Upper lobe of right lung (tissue), 1 donor: ENCODE results near the gene NIPA2. TPM values are rescaled to one million over a fixed set of nuclear protein-coding genes. Genes with fewer than 3 reads are reported as not detected.

Experiments
- ATAC-seq: fragments of 200-7000 bp; cut with Tn5 transposase; one replicate; pipeline ENCODE4 v1.9.1; 2020; ENCODE audit warnings: mild to moderate bottlenecking, moderate library complexity
- DNase-seq: peaks from one replicate; pipeline ENCODE4 v3.0.0-alpha.2; 2020
- H3K27ac ChIP-seq: fragments of 200-600 bp; one replicate; pipeline ENCODE4 v1.8.0; 2022
- H3K27me3 ChIP-seq: fragments of 200-600 bp; one replicate; pipeline ENCODE4 v1.8.0; 2022; ENCODE audit warnings: mild to moderate bottlenecking
- H3K36me3 ChIP-seq: fragments of 200-600 bp; one replicate; pipeline ENCODE4 v1.8.0; 2022
- H3K4me1 ChIP-seq: fragments of 200-600 bp; one replicate; pipeline ENCODE4 v1.8.0; 2022
- H3K4me3 ChIP-seq: fragments of 200-600 bp; one replicate; pipeline ENCODE4 v1.8.0; 2022; ENCODE audit warnings: mild to moderate bottlenecking
- H3K9me3 ChIP-seq: fragments of 200-600 bp; one replicate; pipeline ENCODE4 v1.8.0; 2022
- CTCF ChIP-seq: fragments of 200-600 bp; IDR thresholded peaks from one replicate; pipeline ENCODE4 v1.8.0; 2022; ENCODE audit warnings: antibody characterized with exemption
- intact Hi-C: fragments of 100-400 bp; cut with DNase I; formaldehyde crosslinking; loops from one replicate; pipeline ENCODE4 v1.11.0; 2022
- total RNA-seq: library from RNA; stranded (reverse); fragmentation: NEBNext Ultra II Directional; extraction: Animal tissue kit (Norgen Biotek cat#: 25700); gene quantifications from one replicate; pipeline ENCODE4 v1.2.1, GENCODE V29; 2021
- donor health status: DM: no; HTN: yes; CAD: no; lungs with severe emphysema.

Gene NIPA2
- total RNA-seq, 1 donor from 2014 or later, result 46.2 TPM

- H3K27me3 ChIP-seq, result no peaks in the 10 kb centered on the region
- no peaks in the 10 kb centered on the region for H3K9me3 ChIP-seq
- no peaks in the 10 kb centered on the region for H3K4me1 ChIP-seq
- H3K4me3 ChIP-seq, result no peak overlapping the region
- intact Hi-C loops, result no loop called here
- H3K36me3 ChIP-seq, result peaks cover 7% of the 10 kb centered on the region
- DNase-seq, result no peak
- ATAC-seq, result no peak
- no peak overlapping the region for H3K27ac ChIP-seq
- no peak for TF ChIP-seq CTCF
These were observed 28.2 kb upstream of the NIPA2 start for GRCh38 chr15:22810033-22810852.

GRCh38 chr15:22810853-22811338, 27.6 kb upstream of the NIPA2 start:
- ATAC-seq (no peak), DNase-seq (no peak)
- no peaks in the 10 kb centered on the region for H3K27me3 ChIP-seq
- H3K4me3 ChIP-seq, result no peak overlapping the region
- peaks cover 7% of the 10 kb centered on the region for H3K36me3 ChIP-seq
- no peak overlapping the region for H3K27ac ChIP-seq
- no peak for TF ChIP-seq CTCF
- no peaks in the 10 kb centered on the region for H3K4me1 ChIP-seq
- no peaks in the 10 kb centered on the region for H3K9me3 ChIP-seq
- intact Hi-C loops, result no loop called here

- Histone ChIP-seq H3K27me3 (no peaks in the 10 kb centered on the region), H3K36me3 (peaks cover 7% of the 10 kb centered on the region), H3K4me1 (no peaks in the 10 kb centered on the region), H3K27ac (no peak overlapping the region), H3K4me3 (no peak overlapping the region), H3K9me3 (no peaks in the 10 kb centered on the region)
- ATAC-seq (peak; percentile 65), DNase-seq (no peak)
- intact Hi-C loops, result no loop called here
- peak; percentile 29 for TF ChIP-seq CTCF
These were observed 26.8 kb upstream of the NIPA2 start for GRCh38 chr15:22811640-22812039.

GRCh38 chr15:22813844-22814243, 24.6 kb upstream of the NIPA2 start:
- Histone ChIP-seq H3K4me3 (no peak overlapping the region), H3K27me3 (no peaks in the 10 kb centered on the region), H3K36me3 (peaks cover 7% of the 10 kb centered on the region), H3K4me1 (no peaks in the 10 kb centered on the region), H3K9me3 (no peaks in the 10 kb centered on the region), H3K27ac (no peak overlapping the region)
- ATAC-seq, result no peak
- no peak for TF ChIP-seq CTCF
- no peak for DNase-seq
- intact Hi-C loops, result no loop called here

- no peak for TF ChIP-seq CTCF
- H3K4me1 ChIP-seq, result no peaks in the 10 kb centered on the region
- peaks cover 15% of the 10 kb centered on the region for H3K36me3 ChIP-seq
- no peaks in the 10 kb centered on the region for H3K9me3 ChIP-seq
- DNase-seq (no peak), ATAC-seq (no peak)
- no peaks in the 10 kb centered on the region for H3K27me3 ChIP-seq
- intact Hi-C loops, result no loop called here
- no peak overlapping the region for H3K4me3 ChIP-seq
- no peak overlapping the region for H3K27ac ChIP-seq
These were observed 22.7 kb upstream of the NIPA2 start for GRCh38 chr15:22815766-22816165.
